Testis (tissue), 3 donors: ENCODE results near the gene CLN6. TPM values are rescaled to one million over a fixed set of nuclear protein-coding genes. Genes with fewer than 3 reads are reported as not detected.

Experiments
- DNase-seq: peaks from one replicate; pipeline ENCODE4 v3.0.0-alpha.2; 2019
- H3K27ac ChIP-seq, 2 donors: fragments of 200-600 bp; sonication (generic); one replicate each; pipeline ENCODE4 v1.5.1; 2019
- H3K27me3 ChIP-seq: fragments of 200-600 bp; sonication (generic); one replicate; pipeline ENCODE4 v1.5.1; 2019
- H3K36me3 ChIP-seq: fragments of 200-600 bp; sonication (generic); one replicate; pipeline ENCODE4 v1.5.1; 2017; ENCODE audit warnings: low read depth; ENCODE audit errors: missing control alignments
- H3K4me1 ChIP-seq: fragments of 200-600 bp; sonication (generic); one replicate; pipeline ENCODE4 v1.5.1; 2019
- H3K4me3 ChIP-seq, 2 donors: fragments of 200-600 bp; sonication (generic); one replicate each; pipeline ENCODE4 v1.5.1; 2017 to 2019
- H3K9me3 ChIP-seq: fragments of 200-600 bp; sonication (generic); one replicate; pipeline ENCODE4 v1.5.1; 2017
- POLR2A ChIP-seq: fragments of 450-650 bp; IDR thresholded peaks from one replicate; pipeline ENCODE4 v1.6.1; 2017; ENCODE audit warnings: antibody characterized with exemption, mild to moderate bottlenecking, moderate library complexity
- WGBS, 2 donors: methylation state at CpG; one replicate each; pipeline ENCODE4 v1.1.5; 2018; 5-methylcytosine and 5-hydroxymethylcytosine counted together
- intact Hi-C: fragments of 100-400 bp; cut with DNase I; formaldehyde crosslinking; loops from one replicate; pipeline ENCODE4 v1.15.1; 2023; ENCODE audit warnings: low total_unique reads
- polyA plus RNA-seq: library from polyadenylated mRNA; stranded (reverse); fragments of 350-450 nt; fragmentation: Illumina TruSeq; extraction: RNeasy Lipid Tissue Mini Kit (QIAGEN cat#74804); gene quantifications from one replicate; pipeline ENCODE4 v1.2.3, GENCODE V29; 2014; ENCODE audit warnings: low read depth, low replicate concordance; ENCODE audit not compliant: insufficient read depth
- total RNA-seq, 2 donors: library from RNA; depleted of rRNA; stranded (reverse); fragments of >200 nt; gene quantifications; one replicate each; pipeline ENCODE4 v1.2.3, GENCODE V29; 2016
- TF ChIP-seq, protein P1 (sequence below), 3 experiments: fragments of 450-650 bp in 2 of 3; fragments of 200-600 bp in 1 of 3; sonication (generic) in 1 of 3; IDR thresholded peaks; one replicate each; pipeline ENCODE4 v1.5.1; 2016 to 2019; ENCODE audit warnings: antibody characterized with exemption in 3 of 3, mild to moderate bottlenecking in 2 of 3, moderate library complexity in 1 of 3

The CLN6 gene
- total and polyA plus RNA-seq, 3 donors from 2014 or later: 23.3 to 58.8 (median 39.7) TPM

DNA sequence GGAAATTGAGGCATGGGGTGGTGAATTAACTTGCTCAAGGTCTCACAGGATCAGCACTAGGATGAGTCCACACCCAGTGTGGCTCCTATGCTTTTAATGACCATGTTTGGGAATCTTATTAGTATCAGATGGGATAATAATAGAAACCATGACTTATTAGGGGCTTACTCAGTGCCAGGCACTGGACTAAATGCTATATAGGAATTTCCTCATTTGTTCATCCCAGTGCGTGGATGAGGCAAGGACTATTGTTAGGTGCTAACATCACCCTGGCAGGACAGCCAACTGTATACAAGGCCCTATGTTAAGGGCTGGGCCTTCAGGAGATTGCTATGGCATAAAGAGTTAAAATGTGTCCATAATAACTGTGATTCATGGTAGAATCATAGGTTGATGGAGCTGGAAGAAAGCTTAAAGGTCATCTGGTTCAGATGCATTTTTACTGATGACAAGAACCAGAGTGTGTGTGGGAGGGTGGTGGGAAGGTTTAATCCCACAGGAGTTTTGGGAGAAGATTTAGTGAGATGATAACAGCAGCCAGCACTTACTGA lies 43.3 kb upstream of the CLN6 start:
- H3K27ac ChIP-seq: no peak overlapping the region

GRCh38 chr15:68271854-68272471 lies 42.4 kb upstream of the CLN6 start:
- TF ChIP-seq POLR2A: no peak
- TF ChIP-seq, protein P1, sequence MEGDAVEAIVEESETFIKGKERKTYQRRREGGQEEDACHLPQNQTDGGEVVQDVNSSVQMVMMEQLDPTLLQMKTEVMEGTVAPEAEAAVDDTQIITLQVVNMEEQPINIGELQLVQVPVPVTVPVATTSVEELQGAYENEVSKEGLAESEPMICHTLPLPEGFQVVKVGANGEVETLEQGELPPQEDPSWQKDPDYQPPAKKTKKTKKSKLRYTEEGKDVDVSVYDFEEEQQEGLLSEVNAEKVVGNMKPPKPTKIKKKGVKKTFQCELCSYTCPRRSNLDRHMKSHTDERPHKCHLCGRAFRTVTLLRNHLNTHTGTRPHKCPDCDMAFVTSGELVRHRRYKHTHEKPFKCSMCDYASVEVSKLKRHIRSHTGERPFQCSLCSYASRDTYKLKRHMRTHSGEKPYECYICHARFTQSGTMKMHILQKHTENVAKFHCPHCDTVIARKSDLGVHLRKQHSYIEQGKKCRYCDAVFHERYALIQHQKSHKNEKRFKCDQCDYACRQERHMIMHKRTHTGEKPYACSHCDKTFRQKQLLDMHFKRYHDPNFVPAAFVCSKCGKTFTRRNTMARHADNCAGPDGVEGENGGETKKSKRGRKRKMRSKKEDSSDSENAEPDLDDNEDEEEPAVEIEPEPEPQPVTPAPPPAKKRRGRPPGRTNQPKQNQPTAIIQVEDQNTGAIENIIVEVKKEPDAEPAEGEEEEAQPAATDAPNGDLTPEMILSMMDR (IDR thresholded peaks at IDR 0.05): no peak
- intact Hi-C loops: no loop called here
- peaks cover 13% of the 10 kb centered on the region for H3K4me1 ChIP-seq
- H3K4me3 ChIP-seq: no peak overlapping the region
- H3K9me3 ChIP-seq: no peaks in the 10 kb centered on the region
- H3K27me3 ChIP-seq: no peaks in the 10 kb centered on the region
- H3K36me3 ChIP-seq: no peaks in the 10 kb centered on the region
- WGBS, 2 donors: 40 to 42% methylated on average over 9 to 11 of the region's 11 CpGs
- no peak overlapping the region for H3K27ac ChIP-seq
- no peak for DNase-seq

More for the DNA sequence above, 43.3 kb upstream of the CLN6 start:
- DNase-seq: no peak
- intact Hi-C loops: no loop called here
- TF ChIP-seq, protein P1 (IDR thresholded peaks at IDR 0.05): no peak
- no peak for TF ChIP-seq POLR2A
- Histone ChIP-seq H3K36me3 (no peaks in the 10 kb centered on the region), H3K4me3 (no peak overlapping the region), H3K4me1 (peaks cover 13% of the 10 kb centered on the region), H3K27me3 (no peaks in the 10 kb centered on the region), H3K9me3 (no peaks in the 10 kb centered on the region)
- WGBS, 2 donors: 88 to 89% methylated on average over 1 of the region's 1 CpG

GRCh38 chr15:68268405-68268804 lies 38.9 kb upstream of the CLN6 start:
- WGBS, 2 donors: 20 to 22% methylated on average over 3 of the region's 3 CpGs
- Histone ChIP-seq H3K9me3 (no peaks in the 10 kb centered on the region), H3K27me3 (no peaks in the 10 kb centered on the region), H3K36me3 (no peaks in the 10 kb centered on the region), H3K4me3 (no peak overlapping the region), H3K4me1 (peaks cover 4% of the 10 kb centered on the region), H3K27ac (no peak overlapping the region)
- TF ChIP-seq, protein P1 (IDR thresholded peaks at IDR 0.05): no peak
- TF ChIP-seq POLR2A: no peak
- no peak for DNase-seq
- intact Hi-C loops: no loop called here

DNA sequence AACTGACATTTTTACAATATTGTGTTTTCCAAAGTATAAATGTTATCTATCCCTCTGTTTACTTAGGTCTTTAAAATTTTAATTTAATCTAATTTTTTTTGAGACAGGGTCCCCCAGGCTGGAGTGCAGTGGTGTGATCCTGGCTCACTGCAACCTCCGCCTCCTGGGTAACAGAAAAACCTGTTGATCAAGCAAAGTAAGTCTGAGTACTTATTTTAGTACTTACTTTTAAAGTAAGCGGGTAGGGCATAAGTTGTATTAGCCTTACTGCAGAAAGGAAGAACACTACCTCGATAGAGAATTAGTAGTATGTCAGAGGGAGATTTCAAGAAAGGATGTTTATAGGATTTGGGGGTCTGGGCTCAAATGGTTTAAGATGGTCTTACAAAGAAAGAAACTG lies 36.1 kb upstream of the CLN6 start:
- H3K4me1 ChIP-seq: peaks cover 4% of the 10 kb centered on the region
- TF ChIP-seq POLR2A: no peak
- TF ChIP-seq, protein P1 (IDR thresholded peaks at IDR 0.05): no peak
- intact Hi-C loops: no loop called here
- no peaks in the 10 kb centered on the region for H3K27me3 ChIP-seq
- DNase-seq: no peak
- no peaks in the 10 kb centered on the region for H3K36me3 ChIP-seq
- no peaks in the 10 kb centered on the region for H3K9me3 ChIP-seq
- no peak overlapping the region for H3K27ac ChIP-seq
- H3K4me3 ChIP-seq: no peak overlapping the region
- WGBS, 2 donors: 87 to 88% methylated on average over 3 of the region's 3 CpGs

- Histone ChIP-seq H3K4me1 (peaks cover 4% of the 10 kb centered on the region), H3K36me3 (no peaks in the 10 kb centered on the region), H3K9me3 (no peaks in the 10 kb centered on the region), H3K4me3 (no peak overlapping the region), H3K27me3 (no peaks in the 10 kb centered on the region), H3K27ac (no peak overlapping the region)
- DNase-seq: no peak
- intact Hi-C loops: no loop called here
- no peak for TF ChIP-seq POLR2A
- TF ChIP-seq, protein P1 (IDR thresholded peaks at IDR 0.05): no peak
- 89 to 91% methylated on average over 4 of the region's 4 CpGs for WGBS, 2 donors
These were observed 35.6 kb upstream of the CLN6 start for GRCh38 chr15:68265081-68265480.
